ENCODE results near the gene ZNF8. TPM values are rescaled to one million over a fixed set of nuclear protein-coding genes. Genes with fewer than 3 reads are reported as not detected.

ZNF8 gene
- total and polyA plus RNA-seq, 2 of the 4 experiments (the other 2 are of a cell fraction), result 2.1 to 3.9 TPM

DNA sequence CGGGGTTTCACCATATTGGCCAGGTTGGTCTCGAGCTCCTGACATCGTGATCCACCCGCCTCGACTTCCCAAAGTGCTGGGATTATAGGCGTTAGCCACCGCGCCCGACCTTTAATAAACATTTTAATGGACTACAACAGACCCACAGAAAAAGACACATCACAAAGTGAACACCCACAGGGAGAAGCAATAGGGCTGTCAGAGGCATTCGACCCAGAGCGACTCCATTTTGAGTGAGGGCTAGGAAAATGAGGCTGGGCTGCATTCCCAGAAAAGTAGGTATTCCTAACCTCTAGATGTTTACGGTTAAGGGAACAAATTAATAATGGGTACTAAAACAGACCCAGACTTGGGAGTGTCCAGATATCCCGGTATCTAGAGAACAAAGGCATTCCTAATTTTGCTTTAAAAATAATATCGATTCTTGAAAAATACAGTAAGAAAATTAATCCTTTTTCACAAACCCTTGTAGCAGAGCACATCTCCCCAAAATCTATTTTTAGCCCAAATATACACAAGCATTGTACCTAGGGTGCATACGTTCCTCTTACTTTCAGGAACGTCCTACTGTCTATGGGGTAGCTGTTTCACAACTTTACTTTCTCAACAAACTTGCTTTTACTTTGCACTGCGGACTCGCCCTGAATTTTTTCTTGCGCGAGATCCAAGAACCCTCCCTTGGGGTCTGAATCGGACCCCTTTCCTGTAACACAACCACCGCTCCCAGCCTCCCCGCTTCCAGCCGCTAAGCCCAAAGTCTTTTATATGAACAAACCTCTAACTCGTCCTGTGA, 811 bp upstream of the ZNF8 start:
- Histone ChIP-seq H3K27ac (ENCODE audit: insufficient read depth, low read length) (peak overlapping the region; percentile 79), H2BK120ac (ENCODE audit: low read depth, low read length) (peak overlapping the region; percentile 62), H2AFZ (replicated peaks; ENCODE audit: low read length, poor library complexity) (peak overlapping the region; percentile 98), H3K36me3 (ENCODE audit: control insufficient read depth, insufficient read depth, low read length) (peaks cover 29% of the 10 kb centered on the region), H3K4me3 (ENCODE audit: insufficient read depth, low read depth, low read length) (peak overlapping the region; percentile 65), H4K8ac (ENCODE audit: low read depth in 2 of 2, low read length in 2 of 2) (peak overlapping the region; percentile 85 to 93), H3K18ac (ENCODE audit: low read depth, low read length) (peak overlapping the region; percentile 7; the same call in 1 of the 2 replicates), H4K91ac (ENCODE audit: insufficient read depth, low read depth, low read length) (peak overlapping the region; percentile 82), H3K4ac (ENCODE audit: low read depth, low read length) (peak overlapping the region; percentile 81), H2AK5ac (ENCODE audit: low read depth, low read length) (no peak overlapping the region), H4K20me1 (ENCODE audit: insufficient read depth, low read length) (peaks cover 10% of the 10 kb centered on the region), H3K27me3 (ENCODE audit: control insufficient read depth, insufficient read depth, low read length) (no peaks in the 10 kb centered on the region), H2AK9ac (replicated peaks; ENCODE audit: low read depth, low read length, poor library complexity) (peak overlapping the region; percentile 89), H2BK5ac (ENCODE audit: low read depth, low read length, poor library complexity, severe bottlenecking) (peak overlapping the region; percentile 66), H3K79me1 (ENCODE audit: low read depth in 1 of 2, low read length in 2 of 2) (peaks cover 35 to 58% of the 10 kb centered on the region in 2 experiments), H2BK20ac (ENCODE audit: low read depth, low read length) (no peak overlapping the region), H3K4me2 (ENCODE audit: low read depth, low read length) (peak overlapping the region; percentile 25), H3K9me1 (ENCODE audit: insufficient read depth, low read length) (peaks cover 8% of the 10 kb centered on the region; the same call in 1 of the 2 replicates), H2BK15ac (ENCODE audit: low read depth, low read length) (peak overlapping the region; percentile 55; the same call in 1 of the 3 replicates), H3K9me3 (ENCODE audit: control insufficient read depth, insufficient read depth, low read length) (peaks cover 32% of the 10 kb centered on the region), H3K56ac (ENCODE audit: extremely low read depth, insufficient read depth, low read length) (peak overlapping the region; percentile 94), H4K5ac (ENCODE audit: low read depth, low read length) (peak overlapping the region; percentile 54), H3K23ac (ENCODE audit: low read depth, low read length) (peak overlapping the region; percentile 92), H3K14ac (replicated peaks; ENCODE audit: low read depth, low read length) (peak overlapping the region; percentile 94), H3K4me1 (ENCODE audit: control insufficient read depth, insufficient read depth, low read length) (0 out of 2 replicates have a peak, but pooled peaks cover 2% of the 10 kb centered on the region), H3K9ac (ENCODE audit: low read depth, low read length) (peak overlapping the region; percentile 84)
- TF ChIP-seq BHLHE40 (IDR thresholded peaks at IDR 0.05; ENCODE audit: low read depth, low read length) (no peak), CEBPB (IDR thresholded peaks at IDR 0.05; ENCODE audit: low read depth, low read length) (peak; percentile 48; the same call in 1 of the 2 replicates)
- POLR2A ChIA-PET (ENCODE audit: unreplicated experiment), result no interaction called here
- in situ Hi-C loops (cut with MboI; ENCODE audit: low sequenced_read_pairs) (no loop called here), intact Hi-C loops (cut with micrococcal nuclease) (loop anchor here (5.0 kb wide), 1 partner anchor 96 kb away; the partner anchor contains the start of gene ZNF274), dilution Hi-C loops (cut with HindIII; ENCODE audit: low sequenced_read_pairs, unreplicated experiment) (no loop called here)
- ATAC-seq (ENCODE audit: low read depth), result peak; percentile 0; the same call in 1 of the 2 replicates
- CTCF ChIA-PET, result no interaction called here
- TSS peak; percentile 30 for BruUV-seq (replicated peaks)
- WGBS, 2 experiments (ENCODE audit: extremely low coverage in 2 of 2, insufficient read length in 1 of 2), result 0% methylated on average over 5 of the region's 25 CpGs; no CpG with 5 or more reads in 1 of the 2 experiments
- DNase-seq, result no peak
